ENCODE measurements around the gene PRKD2.

PRKD2 gene

DNA sequence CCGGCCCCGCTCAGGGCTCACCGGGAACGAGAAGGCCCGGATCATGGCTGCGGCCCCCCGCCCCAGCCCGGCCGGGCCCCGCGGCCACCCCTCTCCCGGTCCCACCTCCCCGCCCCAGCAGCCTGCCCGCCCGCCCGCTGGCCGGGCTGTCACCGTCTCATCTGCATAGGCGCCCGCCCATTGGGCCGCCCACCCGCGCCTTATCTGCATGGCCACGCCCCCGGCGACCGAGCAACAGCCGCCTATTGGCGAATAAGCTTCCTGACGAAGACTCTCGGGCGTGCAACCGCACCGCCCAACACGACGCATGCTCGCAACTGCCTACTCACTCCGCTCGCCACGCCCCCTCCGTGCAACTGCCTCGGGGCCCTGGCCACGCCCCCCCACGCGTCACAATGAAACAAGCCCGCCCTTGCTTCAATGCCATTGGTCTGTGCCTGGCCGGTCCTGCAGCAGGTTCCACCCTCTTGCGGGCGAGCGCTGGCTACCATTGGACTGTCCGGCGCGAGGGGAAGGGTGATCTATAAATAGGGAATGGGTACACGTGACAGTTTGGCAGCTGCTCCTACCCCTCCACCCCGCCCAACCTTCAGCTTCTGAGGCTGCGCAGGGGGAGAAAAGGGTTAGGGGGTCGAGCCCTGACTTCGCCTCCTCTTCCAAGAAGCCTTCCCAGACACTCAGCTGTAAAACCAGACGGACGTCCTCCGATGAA, 55.7 kb downstream of the PRKD2 start, which contains the start of gene DACT3:
TSS of gene DACT3 (minus strand) at position 163 of the 712 bp plus-strand sequence. CDS start at position 45, 118 bp downstream.
- DNase-seq (ENCODE audit: low read depth): peak; percentile 100

DNA sequence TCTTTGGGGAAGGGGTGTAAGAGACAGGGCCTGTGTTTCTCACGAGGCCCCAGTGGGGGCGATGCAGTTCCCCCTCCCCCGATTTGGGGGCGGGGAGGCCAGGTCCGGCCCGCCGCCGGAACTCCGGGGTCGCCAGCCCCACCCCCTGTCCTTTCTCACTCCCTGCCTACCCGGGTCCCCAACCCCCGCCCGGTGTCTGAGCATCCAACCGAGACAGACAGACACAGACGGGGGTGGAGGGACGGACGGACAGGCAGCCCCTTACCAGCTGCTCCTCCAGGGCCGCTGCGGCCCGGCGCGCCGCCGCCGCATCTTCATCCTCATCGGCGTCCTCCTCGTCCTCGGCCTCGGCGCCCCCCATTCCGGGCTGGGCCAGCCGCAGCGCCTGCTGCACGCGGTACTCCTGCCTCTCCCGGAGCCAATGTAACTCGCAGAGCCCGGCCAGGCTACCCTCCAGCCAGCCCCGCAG, 56.3 kb downstream of the PRKD2 start:
- no peak for DNase-seq (ENCODE audit: low read depth)

DNA sequence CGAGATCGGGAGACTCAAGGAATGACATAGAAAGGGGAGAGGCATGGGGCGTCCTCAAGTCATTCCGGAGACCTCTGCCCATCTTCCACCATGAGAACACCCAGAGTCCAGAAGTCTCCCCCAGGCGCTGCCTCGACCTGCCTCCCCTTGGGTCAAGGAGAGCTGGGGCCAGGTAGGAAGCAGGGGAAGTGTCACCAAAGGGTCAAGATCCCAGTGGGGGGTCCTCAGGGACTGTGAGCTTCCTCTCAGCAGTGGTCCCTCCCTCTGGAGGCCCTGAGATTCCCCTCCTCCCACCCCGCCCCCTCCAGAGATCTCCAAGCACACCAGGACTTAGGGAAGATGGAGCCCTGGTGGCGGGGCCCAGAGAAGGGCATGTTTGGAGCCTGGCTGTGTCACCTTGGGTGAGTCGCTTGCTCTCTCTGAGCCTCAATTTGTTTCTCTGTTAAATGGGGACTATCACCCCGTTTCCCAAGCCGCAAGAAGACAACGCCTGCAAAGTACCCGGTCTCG, 56.9 kb downstream of the PRKD2 start:
- no peak for DNase-seq (ENCODE audit: low read depth)

DNA sequence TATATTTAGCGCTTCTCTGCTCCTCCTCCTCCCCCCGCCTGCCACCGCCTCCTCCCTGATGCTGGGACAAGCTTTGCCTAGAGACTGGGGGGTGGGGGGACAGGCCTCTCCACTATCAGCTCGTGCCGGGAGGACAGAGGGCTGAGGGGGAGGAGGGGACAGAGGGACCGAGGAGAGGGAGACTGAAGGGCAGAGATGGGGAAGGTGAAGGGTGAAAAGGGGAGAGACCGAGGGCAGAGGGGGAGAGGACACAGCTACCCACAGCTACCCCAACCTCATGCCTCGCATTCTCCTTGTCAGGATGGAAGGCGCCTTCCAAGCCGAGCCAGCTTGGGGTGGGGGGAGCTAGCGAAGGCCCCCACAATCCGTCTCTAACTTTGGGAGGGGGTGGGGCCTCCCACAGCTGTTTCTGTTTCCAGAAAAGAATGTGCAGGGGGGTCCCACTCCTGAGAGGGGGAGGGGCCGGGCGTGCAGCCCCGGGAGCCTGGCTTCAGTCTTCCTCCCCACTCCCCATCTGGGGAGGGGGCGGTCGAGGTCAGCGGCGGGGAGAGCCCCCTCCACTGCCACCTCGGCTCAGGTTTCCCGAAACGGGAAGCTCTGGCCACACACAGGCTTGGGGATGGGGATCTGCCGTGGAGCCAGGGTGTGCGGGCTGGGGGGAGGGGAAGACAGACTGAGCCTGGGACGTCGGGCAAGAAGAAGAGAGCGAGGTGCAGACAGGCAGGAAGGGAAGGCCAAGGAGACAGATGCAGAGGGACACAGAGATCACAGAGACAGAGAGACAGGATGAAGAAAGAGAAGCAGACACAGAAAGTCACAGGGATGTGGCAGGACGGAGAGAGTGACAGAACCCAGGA, 57.5 kb downstream of the PRKD2 start:
- no peak for DNase-seq (ENCODE audit: low read depth)

DNA sequence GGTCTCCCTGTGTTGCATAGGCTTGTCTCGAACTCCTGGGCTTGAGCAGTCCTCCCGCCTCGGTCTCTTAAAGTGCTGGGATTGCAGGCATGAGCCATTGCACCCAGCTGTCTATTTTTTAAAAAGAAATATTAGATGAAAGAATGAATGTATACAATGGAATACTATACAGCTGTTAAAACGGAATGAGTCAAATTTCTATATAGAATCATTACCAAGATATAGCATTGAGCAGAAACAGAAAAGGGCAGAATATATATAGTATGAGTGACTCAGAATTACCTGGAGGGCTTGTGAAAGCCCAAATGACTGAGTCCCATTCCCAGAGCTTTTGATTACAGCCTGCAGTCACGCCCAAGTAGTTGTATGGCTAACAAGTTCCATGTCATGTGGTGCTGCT, 60.4 kb downstream of the PRKD2 start:
- DNase-seq (ENCODE audit: low read depth): no peak

DNA sequence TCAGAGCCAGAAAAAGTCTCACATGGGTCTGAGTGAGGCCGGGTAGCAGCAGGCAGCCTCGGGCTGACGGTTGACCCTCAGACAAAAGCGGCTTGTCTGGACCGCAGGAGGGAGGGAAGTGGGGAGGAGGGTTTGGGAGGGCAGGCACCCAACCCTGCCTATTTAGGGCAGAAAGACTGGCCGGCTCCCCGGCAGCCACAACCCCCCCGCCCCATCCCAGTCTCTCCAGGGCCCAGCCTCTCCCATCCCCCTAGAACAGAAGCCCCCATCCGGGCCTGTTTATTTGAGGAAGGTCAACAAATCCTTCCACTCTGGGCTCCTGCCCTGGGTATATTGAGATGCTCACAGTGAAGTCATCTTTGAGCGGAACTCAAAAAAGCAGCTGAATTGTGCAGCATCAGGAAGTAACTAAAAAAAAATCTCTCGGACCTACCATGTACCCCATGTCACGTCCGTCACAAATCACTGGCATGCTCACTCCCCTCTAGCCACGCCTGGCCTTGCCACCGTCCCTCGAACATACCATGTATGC, 62.2 kb downstream of the PRKD2 start:
- no peak for DNase-seq (ENCODE audit: low read depth)

DNA sequence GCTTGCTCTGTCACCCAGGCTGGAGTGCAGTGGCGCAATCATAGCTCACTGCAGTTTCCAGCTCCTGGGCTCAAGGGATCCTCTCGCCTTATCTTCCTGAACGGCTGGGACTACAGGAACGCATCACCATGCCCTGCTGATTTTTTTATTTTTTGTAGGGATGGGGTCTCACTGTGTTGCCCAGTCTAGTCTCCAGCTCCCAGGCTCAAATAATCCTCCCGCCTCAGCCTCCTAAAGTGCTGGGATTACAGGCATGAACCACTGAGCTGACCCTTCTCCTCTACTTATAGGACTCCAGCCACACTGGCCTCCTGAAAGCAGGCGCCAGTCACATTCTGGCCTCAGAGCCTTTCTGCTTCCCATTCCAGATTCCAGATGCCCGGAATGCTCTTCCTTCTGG, 66.5 kb downstream of the PRKD2 start:
- no peak for DNase-seq (ENCODE audit: low read depth)

DNA sequence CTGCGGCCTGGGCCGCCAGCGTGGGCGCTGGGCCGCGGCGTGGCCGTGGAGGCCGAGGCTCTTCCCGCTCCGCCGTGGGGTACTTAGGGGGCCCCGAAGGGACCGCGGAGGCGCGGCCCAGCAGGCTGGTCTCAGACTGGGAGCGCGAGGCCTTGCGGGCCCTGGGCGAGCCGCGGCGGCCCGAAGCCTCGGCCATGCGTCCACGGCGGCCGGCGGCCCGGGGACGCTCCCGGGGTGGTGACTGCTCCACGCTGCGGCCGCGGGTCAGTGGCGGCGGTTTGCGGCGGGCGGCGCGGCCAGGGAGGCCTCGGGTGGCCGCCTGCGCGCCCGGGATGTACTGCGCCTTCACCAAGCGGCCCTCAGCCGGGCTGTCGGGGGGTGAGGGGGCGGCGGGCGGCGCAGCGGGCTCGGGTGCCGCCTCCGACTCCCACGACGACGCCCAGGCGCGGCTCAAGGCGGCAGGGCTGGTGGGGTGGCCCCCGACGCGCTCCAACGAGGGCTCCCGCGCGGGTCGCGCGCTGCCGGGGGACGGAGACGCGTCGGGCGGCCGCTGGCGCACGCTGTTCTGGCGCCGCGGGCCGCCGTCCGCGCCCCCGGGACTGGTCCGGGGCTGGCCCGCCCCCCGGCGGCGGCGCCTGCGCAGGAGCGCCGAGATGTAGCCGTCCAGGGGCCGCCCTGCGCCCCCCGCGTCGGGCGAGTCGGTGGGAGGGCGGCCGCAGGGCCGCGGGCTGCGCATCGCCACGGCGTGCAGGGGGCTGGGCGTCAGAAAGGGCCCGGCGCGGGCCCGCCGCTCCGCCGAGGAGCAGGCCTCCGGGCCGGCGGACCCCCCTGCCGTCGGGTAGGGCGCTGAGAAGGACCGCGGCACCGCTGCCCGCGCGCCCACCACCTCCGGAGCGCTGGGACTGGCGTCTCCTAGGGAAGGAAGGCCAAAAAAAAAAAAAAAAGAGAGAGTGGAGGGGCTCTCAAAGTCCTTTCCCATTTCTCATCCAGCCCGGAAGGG, 67.7 kb downstream of the PRKD2 start:
- no peak for DNase-seq (ENCODE audit: low read depth)

DNA sequence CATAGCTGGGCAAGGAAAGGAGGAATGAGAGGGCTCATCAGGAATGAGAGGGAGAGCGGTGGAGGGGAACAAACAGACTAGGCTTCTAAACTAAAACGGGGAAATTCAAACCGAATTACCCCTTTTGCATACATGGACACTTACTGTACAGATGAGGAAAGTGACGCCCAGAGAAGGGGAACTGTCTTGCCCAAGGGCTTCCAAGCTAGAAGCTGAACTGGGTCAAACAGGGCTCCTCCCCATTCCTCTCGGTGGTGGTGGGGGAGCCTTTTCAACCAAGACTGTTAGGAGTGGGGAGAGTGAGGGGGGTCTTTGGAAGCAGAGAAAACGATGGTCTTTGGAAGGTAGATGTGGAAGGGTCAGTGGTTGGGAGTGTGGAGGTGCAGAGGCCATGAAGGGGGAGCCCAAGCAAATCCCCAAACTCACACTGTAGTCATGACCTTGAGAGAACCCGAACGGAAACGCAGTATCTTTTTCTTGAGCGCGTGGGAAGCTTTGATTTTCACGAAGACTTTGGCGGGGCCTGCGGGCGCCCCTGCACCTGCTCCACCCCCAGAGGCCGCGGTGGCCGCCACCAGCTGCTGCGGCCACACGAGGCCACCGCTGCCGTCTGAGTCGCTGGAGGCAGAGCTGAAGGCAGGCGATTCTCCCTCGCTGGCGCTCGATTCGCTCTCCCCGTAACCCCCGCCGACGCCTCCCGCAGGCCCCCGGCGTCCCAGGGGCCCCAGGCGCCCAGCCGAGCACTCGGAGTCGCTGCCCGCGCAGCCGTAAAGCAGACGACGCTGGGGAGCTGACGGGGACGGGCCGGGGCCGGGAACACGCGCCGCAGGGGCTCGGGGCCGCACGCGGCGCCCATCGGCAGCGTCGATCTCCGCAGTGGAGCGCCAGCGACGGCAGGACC, 68.6 kb downstream of the PRKD2 start:
- no peak for DNase-seq (ENCODE audit: low read depth)

DNA sequence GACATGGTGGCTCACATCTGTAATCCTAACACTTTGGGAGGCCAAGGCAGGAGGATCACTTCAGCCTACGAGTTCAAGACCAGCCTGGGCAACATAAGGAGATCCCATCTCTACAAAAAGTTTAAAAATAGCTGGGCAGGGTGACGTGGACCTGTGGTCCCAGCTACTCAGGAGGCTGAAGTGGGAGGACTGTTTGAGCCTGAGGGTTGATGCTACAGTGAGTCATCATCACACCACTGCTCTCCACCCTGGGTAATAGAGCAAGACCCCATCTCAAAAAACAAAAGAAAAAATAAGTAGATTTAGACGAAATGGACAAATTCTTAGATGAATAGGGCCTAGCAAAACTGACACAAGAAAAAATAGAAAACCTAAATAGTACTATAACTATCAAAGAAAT, 70.5 kb downstream of the PRKD2 start:
- DNase-seq (ENCODE audit: low read depth): no peak

DNA sequence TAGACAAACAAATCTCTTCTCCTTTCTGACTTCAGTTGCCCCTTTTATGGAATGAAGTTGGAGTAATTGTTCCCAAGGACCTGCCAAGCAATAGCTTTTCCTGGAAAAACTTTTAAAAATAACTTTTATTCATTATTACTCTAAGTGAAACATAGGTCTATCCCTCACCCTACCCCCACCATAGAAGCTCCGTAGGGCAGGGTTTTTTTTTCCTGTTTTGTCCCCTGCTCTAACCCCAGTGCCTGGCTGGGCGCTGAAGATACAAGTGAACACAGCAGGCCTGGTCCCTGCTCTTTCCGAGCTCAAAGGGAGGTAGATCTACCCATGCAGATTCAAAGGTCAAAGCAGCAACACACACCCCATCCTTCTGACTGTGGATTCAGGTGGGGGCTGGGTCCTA, 72.2 kb downstream of the PRKD2 start:
- no peak for DNase-seq (ENCODE audit: low read depth)

DNA sequence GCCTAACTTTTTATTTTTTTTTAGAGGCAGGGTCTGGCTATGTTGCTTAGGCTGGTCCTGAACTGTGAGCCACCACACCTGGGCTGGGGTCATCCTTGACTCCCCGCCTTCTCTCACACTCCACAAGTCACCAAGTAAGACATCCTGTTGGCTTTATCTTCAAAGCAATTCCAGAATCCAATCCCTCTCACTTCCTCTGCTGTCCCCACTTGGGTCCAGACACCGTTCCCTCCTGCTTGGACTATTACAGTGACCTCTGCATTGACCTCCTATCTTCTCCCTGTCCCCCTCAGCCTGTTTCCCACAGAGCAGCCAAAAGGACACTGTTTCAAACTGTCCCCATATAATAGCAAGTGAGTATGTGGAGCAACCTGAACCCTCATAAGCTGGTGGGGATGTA, 76.3 kb downstream of the PRKD2 start:
- no peak for DNase-seq (ENCODE audit: low read depth)

DNA sequence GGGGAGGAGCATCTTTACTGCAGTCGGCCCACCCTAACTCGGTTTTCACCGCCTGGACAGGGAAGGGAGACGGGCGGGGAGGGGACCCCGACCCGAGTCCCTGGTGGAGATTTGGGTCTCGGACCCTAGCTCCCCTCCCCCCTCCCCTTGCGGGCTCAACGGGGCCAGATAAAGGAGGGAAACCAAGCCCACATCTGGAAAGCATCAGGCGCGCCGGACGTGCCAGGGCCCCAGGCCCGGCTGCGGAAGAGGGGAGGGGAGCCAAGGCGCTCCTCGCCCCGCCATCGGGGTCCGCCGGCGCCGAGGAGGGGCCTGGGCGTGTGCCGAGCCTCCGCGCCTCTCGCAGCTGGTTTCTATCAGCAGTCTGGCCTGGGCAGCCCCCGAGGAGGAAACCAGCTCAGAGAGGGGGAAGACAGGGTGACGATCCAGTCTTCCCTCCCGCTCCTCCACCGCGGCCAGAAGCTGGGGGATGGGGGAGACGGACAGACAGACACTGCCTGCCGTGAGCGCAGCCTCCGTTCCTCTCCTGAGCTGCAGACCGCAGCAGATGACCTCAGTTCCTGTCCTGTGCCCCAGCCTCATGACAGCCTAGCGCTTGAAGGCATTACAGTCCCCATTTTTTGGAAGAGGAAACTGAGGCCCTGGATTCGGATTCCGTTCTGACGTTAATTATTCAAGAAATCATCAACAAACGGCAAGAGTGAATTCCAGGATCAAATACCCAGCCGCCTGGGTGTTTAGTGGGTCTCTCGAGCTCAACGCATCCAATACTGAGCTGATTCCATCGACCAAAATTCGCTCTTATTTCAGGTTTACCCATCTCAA, 77.3 kb downstream of the PRKD2 start:
- DNase-seq (ENCODE audit: low read depth): no peak

DNA sequence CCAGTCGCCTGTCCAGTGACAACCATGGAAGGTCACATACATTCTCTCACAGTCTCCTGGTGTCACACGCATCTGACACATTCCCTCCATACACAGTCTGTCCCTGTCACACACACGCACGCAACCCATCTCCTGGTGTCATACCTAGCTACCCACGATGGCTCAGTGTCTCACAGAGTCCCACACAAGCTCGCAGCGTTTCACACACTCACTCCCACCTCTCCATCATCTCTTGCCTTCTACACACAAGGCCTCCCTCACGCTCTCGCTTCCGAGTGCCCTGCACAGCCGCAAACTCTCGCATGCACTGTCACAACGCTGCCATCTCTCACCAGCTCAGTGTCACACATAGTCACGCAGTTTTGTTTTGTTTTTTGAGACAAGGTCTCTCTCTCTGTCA, 79.7 kb downstream of the PRKD2 start:
- DNase-seq (ENCODE audit: low read depth): no peak

DNA sequence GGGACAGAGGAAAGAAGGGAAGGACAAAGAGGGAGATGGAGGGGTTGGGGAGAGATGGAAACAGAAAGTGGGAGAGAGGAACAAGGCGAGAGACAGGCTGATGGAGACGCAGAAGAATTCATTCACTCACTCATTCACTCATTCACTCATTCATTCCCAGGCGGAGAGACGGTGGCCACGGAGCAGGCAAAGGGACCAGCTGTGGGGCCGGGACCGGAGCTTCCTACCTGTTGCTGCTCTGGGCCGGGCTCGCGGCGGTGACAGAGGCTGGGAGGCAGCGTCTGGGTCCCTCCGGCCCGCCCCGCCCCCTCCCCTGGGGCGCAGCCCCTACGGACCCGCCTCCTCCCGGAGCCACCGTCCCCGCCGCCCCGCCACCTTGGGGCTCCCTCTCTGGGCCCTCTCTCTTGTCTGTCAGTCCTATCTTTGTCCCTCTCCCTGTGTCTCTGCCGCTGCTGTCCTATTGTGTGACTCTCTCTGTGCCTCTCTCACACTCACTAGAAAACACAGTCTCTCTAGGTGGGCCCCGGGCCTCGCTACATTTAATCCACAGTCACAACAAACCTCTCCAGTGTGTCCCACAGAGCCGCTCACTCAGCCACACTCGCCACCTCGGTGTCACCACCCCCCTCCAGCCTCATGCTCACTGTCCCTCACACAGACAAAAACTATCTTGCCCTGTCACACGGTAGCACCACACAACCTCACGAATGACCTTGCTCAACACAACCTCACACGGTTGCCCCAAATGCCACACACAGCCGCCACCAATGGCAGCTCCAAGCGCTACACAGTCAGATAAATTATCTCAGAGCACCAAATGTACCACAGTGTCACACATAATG, 80.8 kb downstream of the PRKD2 start, which contains the start of gene GNG8:
TSS of gene GNG8 (minus strand) at position 283 of the 842 bp plus-strand sequence. CDS start 1,520 bp downstream, outside the sequence.
- no peak for DNase-seq (ENCODE audit: low read depth)

DNA sequence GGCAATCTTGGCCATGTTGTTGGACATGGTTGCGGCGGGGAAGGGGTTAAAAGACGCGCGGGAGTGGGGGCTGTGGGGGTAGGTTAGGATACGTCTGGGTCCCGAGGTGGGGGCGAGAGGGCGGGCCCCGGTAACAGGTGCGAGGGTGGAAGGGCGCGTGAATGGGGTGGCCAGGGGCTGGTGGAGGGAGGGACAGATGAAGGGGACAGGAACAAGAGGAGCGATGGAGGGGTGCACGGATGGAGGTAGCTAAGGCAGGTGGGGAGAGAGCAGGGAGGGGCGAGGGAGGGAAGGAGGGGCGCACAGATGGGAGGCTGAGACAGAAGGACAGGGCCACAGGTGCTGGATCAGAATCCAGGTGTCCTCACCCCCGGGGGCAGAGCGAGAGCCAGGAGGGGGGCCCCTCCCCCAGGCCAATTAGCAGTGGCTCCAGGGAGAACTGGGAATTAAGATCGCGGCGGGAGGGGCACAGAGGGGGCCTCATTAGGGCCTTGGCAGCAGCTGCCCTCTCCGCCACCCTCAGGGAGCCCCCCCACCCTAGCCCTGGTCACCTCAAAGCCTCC, 82.2 kb downstream of the PRKD2 start:
- DNase-seq (ENCODE audit: low read depth): no peak

DNA sequence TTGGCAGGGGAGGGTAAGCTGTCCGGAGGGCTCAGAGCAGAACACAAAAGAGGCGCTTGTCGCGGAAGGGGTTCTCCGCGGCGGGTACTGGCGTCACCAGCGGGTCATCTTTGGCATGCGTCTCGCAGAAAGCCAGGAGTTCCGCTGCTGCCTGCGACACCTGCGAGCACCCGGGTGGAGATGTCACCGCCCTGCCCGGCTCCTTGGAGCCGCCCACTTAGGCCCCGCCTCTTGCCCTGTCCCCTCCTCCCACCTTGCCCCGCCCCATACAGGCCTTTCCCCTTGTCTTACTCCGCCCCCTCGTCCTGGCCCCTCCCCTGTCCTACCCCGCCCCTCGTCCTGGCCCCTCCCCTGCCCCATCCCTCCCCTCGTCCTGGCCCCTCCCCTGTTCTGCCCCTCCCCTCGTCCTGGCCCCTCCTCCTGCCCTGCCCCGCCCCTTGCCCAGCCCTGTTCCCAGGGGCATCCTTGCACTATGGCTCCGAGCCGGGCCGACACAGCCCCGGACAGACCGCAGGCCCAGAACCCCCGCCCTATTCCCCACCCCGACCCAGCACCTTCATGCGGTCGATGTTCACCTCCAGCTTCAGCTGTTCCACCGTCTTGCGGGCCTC, 82.8 kb downstream of the PRKD2 start:
- peak; percentile 79 for DNase-seq (ENCODE audit: low read depth)

DNA sequence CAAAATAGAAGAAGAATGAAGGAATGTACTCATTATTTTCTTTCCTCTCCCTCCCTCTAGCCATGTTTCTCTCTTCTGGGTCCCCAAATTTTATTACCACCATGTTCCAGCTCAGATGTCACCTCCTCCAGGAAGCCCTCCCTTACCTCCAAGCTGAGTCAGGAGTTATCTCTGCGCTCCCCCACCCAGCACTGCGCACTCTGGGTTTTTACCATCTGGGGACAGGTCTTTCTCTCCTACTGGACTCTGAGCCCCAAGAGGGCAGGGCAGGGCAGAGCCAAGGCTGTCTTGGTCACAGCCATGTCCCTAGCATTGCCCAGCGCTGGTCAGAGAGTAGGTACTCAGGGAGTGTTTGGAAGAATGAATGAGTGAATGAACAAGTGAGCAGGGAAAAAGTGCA, 83.8 kb downstream of the PRKD2 start:
- DNase-seq (ENCODE audit: low read depth): no peak

All from stimulated activated CD8-positive, alpha-beta memory T cell treated with anti-CD3 and anti-CD28 coated beads, Interleukin-12 subunit alpha, Interleukin-12 subunit beta, amount 100 ng/mL, for 4 hours (primary cell).